K562 (cell line): Measurements from ENCODE around the gene PPM1E. TPM values are rescaled to one million over a fixed set of nuclear protein-coding genes. Genes with fewer than 3 reads are reported as not detected.

Experiments used
- ESRRA ChIP-seq: fragments of 450-650 bp; IDR thresholded peaks from 2 replicates; pipeline ENCODE4 v1.6.1; 2014; ENCODE audit warnings: low read depth, mild to moderate bottlenecking, moderate library complexity, borderline replicate concordance
- FOXJ2 ChIP-seq: fragments of 200-800 bp; sonication (Bioruptor generic); IDR thresholded peaks from 2 replicates; pipeline ENCODE4 v1.6.1; 2016; ENCODE audit warnings: missing genetic modification characterization, missing compliant biosample characterization
- HDAC3 ChIP-seq: fragments of 450-650 bp; IDR thresholded peaks from 2 replicates; pipeline ENCODE4 v1.6.1; 2018; ENCODE audit warnings: borderline replicate concordance, mild to moderate bottlenecking, moderate library complexity; ENCODE audit not compliant: partially characterized antibody
- MECOM ChIP-seq: fragments of 250-450 bp; sonication (Bioruptor Pico); IDR thresholded peaks from 2 replicates; pipeline ENCODE4 v1.8.0; 2022; ENCODE audit warnings: inconsistent platforms
- NBN ChIP-seq: fragments of 450-650 bp; IDR thresholded peaks from 2 replicates; pipeline ENCODE4 v1.6.1; 2016; ENCODE audit warnings: low read depth, mild to moderate bottlenecking
- NR0B1 ChIP-seq: fragments of 450-650 bp; IDR thresholded peaks from one replicate; pipeline ENCODE4 v1.6.1; 2018; ENCODE audit warnings: mild to moderate bottlenecking, moderate library complexity; ENCODE audit not compliant: partially characterized antibody
- PCBP2 ChIP-seq: fragments of 200-400 bp; formaldehyde crosslinking; IDR thresholded peaks from 2 replicates; pipeline ENCODE4 v1.6.1; 2018; ENCODE audit warnings: low read length, low read depth, mild to moderate bottlenecking, moderate library complexity; ENCODE audit not compliant: poor library complexity, severe bottlenecking
- RB1 ChIP-seq: fragments of 450-650 bp; IDR thresholded peaks from 2 replicates; pipeline ENCODE4 v1.6.1; 2017; ENCODE audit warnings: low read depth, mild to moderate bottlenecking
- USF1 ChIP-seq: sonication (generic); formaldehyde crosslinking; IDR thresholded peaks from 2 replicates; pipeline ENCODE4 v1.9.0; 2022; ENCODE audit warnings: mild to moderate bottlenecking, missing genetic modification reagents
- ZNF12 ChIP-seq: sonication (generic); formaldehyde crosslinking; IDR thresholded peaks from 2 replicates; pipeline ENCODE4 v1.4.0; 2020; ENCODE audit warnings: mild to moderate bottlenecking, missing genetic modification reagents
- ZNF134 ChIP-seq: fragments of 250-450 bp; sonication (Bioruptor Pico); conservative IDR thresholded peaks from 2 replicates; pipeline ENCODE4 v1.4.0; 2020
- ZNF274 ChIP-seq: IDR thresholded peaks from 2 replicates; pipeline ENCODE4 v1.6.1; 2011; ENCODE audit warnings: low read depth, mild to moderate bottlenecking, low read length, moderate library complexity, borderline replicate concordance
- ZNF589 ChIP-seq: fragments of 200-800 bp; sonication (Bioruptor generic); IDR thresholded peaks from 2 replicates; pipeline ENCODE4 v1.6.1; 2016; ENCODE audit warnings: low read depth, missing genetic modification characterization, missing compliant biosample characterization
- ZNF695 ChIP-seq: fragments of 450-650 bp; formaldehyde crosslinking; IDR thresholded peaks from 2 replicates; pipeline ENCODE4 v1.4.0; 2020; ENCODE audit warnings: mild to moderate bottlenecking, moderate library complexity
- polyA plus RNA-seq, 8 experiments: library from polyadenylated mRNA; depleted of rRNA in 4 of 8; stranded (reverse) in 5 of 8; unstranded in 3 of 8; fragments of >200 nt; fragmentation: Nextera tagmentation in 2 of 8; fragmentation: Illumina TruSeq in 1 of 8; extraction: Ambion mirVana in 2 of 8; extraction: Trizol in 1 of 8; gene quantifications; 2 replicates each; pipeline versions ENCODE4 v1.2.1 to v1.2.3, GENCODE V29; 2011 to 2014; ENCODE audit warnings: inconsistent platforms in 1 of 8, missing spikeins in 1 of 8
- total RNA-seq, 7 experiments: library from RNA; depleted of rRNA in 6 of 7; stranded (reverse); fragments of >200 nt in 6 of 7; fragmentation: Illumina TruSeq in 2 of 7; extraction: Trizol in 2 of 7; gene quantifications; 2 replicates each; pipeline versions ENCODE4 v1.2.1 to v1.2.3, GENCODE V29; 2011 to 2021; ENCODE audit warnings: low replicate concordance in 1 of 7
- TF ChIP-seq, protein P1 (sequence below): fragments of 250-450 bp; sonication (Bioruptor Pico); IDR thresholded peaks from 2 replicates; pipeline ENCODE4 v1.8.0; 2021; ENCODE audit warnings: moderate library complexity, mild to moderate bottlenecking, inconsistent platforms
- TF ChIP-seq, protein P2 (sequence below), 2 experiments: fragments of 250-450 bp in 1 of 2; fragments of 450-650 bp in 1 of 2; sonication (Bioruptor Pico) in 1 of 2; IDR thresholded peaks; 2 replicates each; pipeline versions ENCODE4 v1.6.1 to v1.8.0; 2016 to 2021; ENCODE audit warnings: mild to moderate bottlenecking in 2 of 2, moderate library complexity in 2 of 2, missing compliant biosample characterization in 1 of 2, missing genetic modification characterization in 1 of 2

PPM1E gene
- total and polyA plus RNA-seq, 9 of the 15 experiments (the other 6 are each of a cell fraction or from before 2014, with no cell fraction given), result 1.0 to 5.7 (median 4.7) TPM

GRCh38 chr17:58755577-58756245, at the start of gene PPM1E (continued):
- TF ChIP-seq ZNF12 (CRISPR knock-in tag), result peak; percentile 54; the same call in 1 of the 2 replicates
- no peak for TF ChIP-seq NBN
- TF ChIP-seq, protein P1, sequence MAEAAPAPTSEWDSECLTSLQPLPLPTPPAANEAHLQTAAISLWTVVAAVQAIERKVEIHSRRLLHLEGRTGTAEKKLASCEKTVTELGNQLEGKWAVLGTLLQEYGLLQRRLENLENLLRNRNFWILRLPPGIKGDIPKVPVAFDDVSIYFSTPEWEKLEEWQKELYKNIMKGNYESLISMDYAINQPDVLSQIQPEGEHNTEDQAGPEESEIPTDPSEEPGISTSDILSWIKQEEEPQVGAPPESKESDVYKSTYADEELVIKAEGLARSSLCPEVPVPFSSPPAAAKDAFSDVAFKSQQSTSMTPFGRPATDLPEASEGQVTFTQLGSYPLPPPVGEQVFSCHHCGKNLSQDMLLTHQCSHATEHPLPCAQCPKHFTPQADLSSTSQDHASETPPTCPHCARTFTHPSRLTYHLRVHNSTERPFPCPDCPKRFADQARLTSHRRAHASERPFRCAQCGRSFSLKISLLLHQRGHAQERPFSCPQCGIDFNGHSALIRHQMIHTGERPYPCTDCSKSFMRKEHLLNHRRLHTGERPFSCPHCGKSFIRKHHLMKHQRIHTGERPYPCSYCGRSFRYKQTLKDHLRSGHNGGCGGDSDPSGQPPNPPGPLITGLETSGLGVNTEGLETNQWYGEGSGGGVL (CRISPR knock-in tag), result no peak
- TF ChIP-seq RB1, result peak; percentile 57; the same call in 1 of the 2 replicates
- TF ChIP-seq HDAC3, result no peak
- TF ChIP-seq PCBP2, result no peak
- TF ChIP-seq ZNF695 (CRISPR knock-in tag), result no peak
- TF ChIP-seq ESRRA, result peak; percentile 21; the same call in 1 of the 2 replicates
- no peak for TF ChIP-seq NR0B1
- no peak for TF ChIP-seq USF1 (CRISPR knock-in tag)
- TF ChIP-seq, protein P2, sequence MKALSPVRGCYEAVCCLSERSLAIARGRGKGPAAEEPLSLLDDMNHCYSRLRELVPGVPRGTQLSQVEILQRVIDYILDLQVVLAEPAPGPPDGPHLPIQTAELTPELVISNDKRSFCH (CRISPR knock-in tag; IDR thresholded peaks at IDR 0.05), result no peak
- TF ChIP-seq, protein P2 (tag; IDR thresholded peaks at IDR 0.05), result peak; percentile 48; the same call in 1 of the 2 replicates
- TF ChIP-seq ZNF134 (CRISPR knock-in tag), result no peak
- TF ChIP-seq ZNF274, result no peak
- TF ChIP-seq MECOM (CRISPR knock-in tag), result no peak
- TF ChIP-seq ZNF589 (CRISPR knock-in tag), result peak; percentile 82
- no peak for TF ChIP-seq FOXJ2
